Ishikawa (cell line): ENCODE data around the gene SMDT1.

Source experiments
- EP300 ChIP-seq: IDR thresholded peaks from 2 replicates; pipeline ENCODE4 v1.6.1; 2012; ENCODE audit warnings: borderline replicate concordance
- FOXM1 ChIP-seq: IDR thresholded peaks from 2 replicates; pipeline ENCODE4 v1.6.1; 2012; ENCODE audit warnings: low read depth, borderline replicate concordance
- RAD21 ChIP-seq: IDR thresholded peaks from 2 replicates; pipeline ENCODE4 v1.6.1; 2012; ENCODE audit warnings: low read depth
- TAF1 ChIP-seq: IDR thresholded peaks from 2 replicates; pipeline ENCODE4 v1.6.1; 2012; ENCODE audit warnings: low read depth, mild to moderate bottlenecking
- YY1 ChIP-seq: IDR thresholded peaks from 2 replicates; pipeline ENCODE4 v1.6.1; 2012; ENCODE audit warnings: low read depth
- TF ChIP-seq, protein P1 (sequence below): IDR thresholded peaks from 2 replicates; pipeline ENCODE4 v1.6.1; 2012; ENCODE audit warnings: low read depth, mild to moderate bottlenecking
- TF ChIP-seq, protein P2 (sequence below): IDR thresholded peaks from 2 replicates; pipeline ENCODE4 v1.6.1; 2012

DNA sequence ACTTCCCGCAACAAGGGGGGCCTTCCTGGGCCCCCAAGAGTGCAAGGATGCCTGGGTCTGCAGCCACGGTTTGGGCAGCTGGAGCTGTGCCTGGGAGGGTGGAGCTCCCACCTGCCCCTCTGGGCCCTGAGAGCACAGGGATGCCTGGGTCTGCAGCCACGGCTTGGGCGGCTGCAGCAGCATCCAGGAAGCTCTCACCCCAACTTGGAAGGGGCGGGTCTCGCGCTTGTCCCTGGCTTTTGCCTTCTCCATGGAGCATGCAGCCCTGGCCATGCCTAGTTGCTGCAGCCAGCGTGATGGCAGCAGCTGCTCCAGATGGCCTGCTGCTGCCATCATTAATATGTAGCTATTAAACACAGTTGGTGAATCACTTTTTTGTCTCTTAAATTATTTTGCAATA lies 44.2 kb upstream of the SMDT1 start:
- TF ChIP-seq RAD21 (no peak), EP300 (no peak), TAF1 (no peak), YY1 (no peak), FOXM1 (no peak)
- TF ChIP-seq, protein P1, sequence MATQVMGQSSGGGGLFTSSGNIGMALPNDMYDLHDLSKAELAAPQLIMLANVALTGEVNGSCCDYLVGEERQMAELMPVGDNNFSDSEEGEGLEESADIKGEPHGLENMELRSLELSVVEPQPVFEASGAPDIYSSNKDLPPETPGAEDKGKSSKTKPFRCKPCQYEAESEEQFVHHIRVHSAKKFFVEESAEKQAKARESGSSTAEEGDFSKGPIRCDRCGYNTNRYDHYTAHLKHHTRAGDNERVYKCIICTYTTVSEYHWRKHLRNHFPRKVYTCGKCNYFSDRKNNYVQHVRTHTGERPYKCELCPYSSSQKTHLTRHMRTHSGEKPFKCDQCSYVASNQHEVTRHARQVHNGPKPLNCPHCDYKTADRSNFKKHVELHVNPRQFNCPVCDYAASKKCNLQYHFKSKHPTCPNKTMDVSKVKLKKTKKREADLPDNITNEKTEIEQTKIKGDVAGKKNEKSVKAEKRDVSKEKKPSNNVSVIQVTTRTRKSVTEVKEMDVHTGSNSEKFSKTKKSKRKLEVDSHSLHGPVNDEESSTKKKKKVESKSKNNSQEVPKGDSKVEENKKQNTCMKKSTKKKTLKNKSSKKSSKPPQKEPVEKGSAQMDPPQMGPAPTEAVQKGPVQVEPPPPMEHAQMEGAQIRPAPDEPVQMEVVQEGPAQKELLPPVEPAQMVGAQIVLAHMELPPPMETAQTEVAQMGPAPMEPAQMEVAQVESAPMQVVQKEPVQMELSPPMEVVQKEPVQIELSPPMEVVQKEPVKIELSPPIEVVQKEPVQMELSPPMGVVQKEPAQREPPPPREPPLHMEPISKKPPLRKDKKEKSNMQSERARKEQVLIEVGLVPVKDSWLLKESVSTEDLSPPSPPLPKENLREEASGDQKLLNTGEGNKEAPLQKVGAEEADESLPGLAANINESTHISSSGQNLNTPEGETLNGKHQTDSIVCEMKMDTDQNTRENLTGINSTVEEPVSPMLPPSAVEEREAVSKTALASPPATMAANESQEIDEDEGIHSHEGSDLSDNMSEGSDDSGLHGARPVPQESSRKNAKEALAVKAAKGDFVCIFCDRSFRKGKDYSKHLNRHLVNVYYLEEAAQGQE, result no peak
- TF ChIP-seq, protein P2, sequence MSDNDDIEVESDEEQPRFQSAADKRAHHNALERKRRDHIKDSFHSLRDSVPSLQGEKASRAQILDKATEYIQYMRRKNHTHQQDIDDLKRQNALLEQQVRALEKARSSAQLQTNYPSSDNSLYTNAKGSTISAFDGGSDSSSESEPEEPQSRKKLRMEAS, result no peak
